Right ventricle myocardium inferior (tissue), 1 donor: ENCODE results near the gene MYOCOS. TPM values are rescaled to one million over a fixed set of nuclear protein-coding genes. Genes with fewer than 3 reads are reported as not detected.

Source experiments
- total RNA-seq: library from RNA; stranded (reverse); fragmentation: NEBNext Ultra II Directional; extraction: Animal tissue kit (Norgen Biotek cat#: 25700); gene quantifications from one replicate; pipeline ENCODE4 v1.2.1, GENCODE V29; 2021
- donor health status: DM: no; HTN: yes; CAD: no; lungs with severe emphysema.

The MYOCOS gene
- total RNA-seq, 1 donor from 2014 or later: not detected

Other genes with a start within 250 kb of the MYOCOS start
- gene PRRC2C, start 136.7 kb upstream of the MYOCOS start, total RNA-seq: 45.7 TPM
- 5.3 TPM for gene MYOC, start 30.4 kb downstream of the MYOCOS start, total RNA-seq
- gene VAMP4, start 119.8 kb downstream of the MYOCOS start, total RNA-seq: 11.4 TPM
- gene METTL13, start 159.4 kb downstream of the MYOCOS start, total RNA-seq: 18.9 TPM
- 1.8 TPM for gene DNM3, start 219.3 kb downstream of the MYOCOS start, total RNA-seq